Keratinocyte (primary cell): ENCODE measurements around the gene STS. TPM values are rescaled to one million over a fixed set of nuclear protein-coding genes. Genes with fewer than 3 reads are reported as not detected.
A peak's percentile ranks its signal among the peaks of the same experiment; 100 is the strongest.

Experiments used
- DNase-seq: peaks from one replicate; pipeline ENCODE4 v3.0.0-alpha.2; 2011; ENCODE audit warnings: low read depth, missing footprints, low spot score
- FAIRE-seq: peaks from 2 replicates; lab custom pipeline; 2011; peaks lifted over from hg19 to GRCh38; lab: Jason Lieb, UNC
- H2AFZ ChIP-seq: 2 replicates; pipeline ENCODE4 v1.6.0; 2012; ENCODE audit warnings: low read length, control low read depth, inconsistent platforms; ENCODE audit not compliant: control insufficient read depth
- H3K27ac ChIP-seq: 2 replicates; pipeline ENCODE4 v1.5.1; 2011; ENCODE audit warnings: low read length; ENCODE audit not compliant: control insufficient read depth, insufficient read depth
- H3K27me3 ChIP-seq: 3 replicates; pipeline ENCODE4 v1.6.0; 2011; ENCODE audit warnings: low read length; ENCODE audit not compliant: control insufficient read depth, insufficient read depth; ENCODE audit errors: extremely low read depth
- H3K36me3 ChIP-seq, 2 experiments: 2 replicates in 1 of 2; 3 replicates in 1 of 2; pipeline ENCODE4 v1.5.1; 2011; ENCODE audit warnings: low read length in 2 of 2, mild to moderate bottlenecking in 1 of 2; ENCODE audit not compliant: control insufficient read depth in 2 of 2, insufficient read depth in 2 of 2; ENCODE audit errors: extremely low read depth in 1 of 2
- H3K4me1 ChIP-seq: 3 replicates; pipeline ENCODE4 v1.5.1; 2011; ENCODE audit warnings: low read length; ENCODE audit not compliant: control insufficient read depth, insufficient read depth; ENCODE audit errors: extremely low read depth
- H3K4me2 ChIP-seq: 3 replicates; pipeline ENCODE4 v1.6.0; 2011; ENCODE audit warnings: low read depth, low read length; ENCODE audit not compliant: control insufficient read depth, insufficient read depth; ENCODE audit errors: extremely low read depth
- H3K4me3 ChIP-seq, 3 experiments: fragments of 200-600 bp in 1 of 3; sonication (generic) in 1 of 3; 2 replicates in 2 of 3; 3 replicates in 1 of 3; pipeline ENCODE4 v1.5.1; 2011 to 2016; ENCODE audit warnings: low read length in 3 of 3, mild to moderate bottlenecking in 3 of 3, control low read depth in 2 of 3, inconsistent platforms in 1 of 3, low read depth in 1 of 3, mixed read lengths in 1 of 3, mixed run types in 1 of 3, moderate library complexity in 1 of 3; ENCODE audit not compliant: control insufficient read depth in 2 of 3, insufficient read depth in 2 of 3; ENCODE audit errors: extremely low read depth in 1 of 3
- H3K79me2 ChIP-seq: 2 replicates; pipeline ENCODE4 v1.6.0; 2012; ENCODE audit warnings: low read length; ENCODE audit not compliant: control insufficient read depth, insufficient read depth
- H3K9ac ChIP-seq: 3 replicates; pipeline ENCODE4 v1.6.0; 2011; ENCODE audit warnings: low read length; ENCODE audit not compliant: control insufficient read depth, insufficient read depth; ENCODE audit errors: extremely low read depth
- H3K9me1 ChIP-seq: 3 replicates; pipeline ENCODE4 v1.6.0; 2011; ENCODE audit warnings: low read length; ENCODE audit not compliant: control insufficient read depth, insufficient read depth; ENCODE audit errors: extremely low read depth
- H3K9me3 ChIP-seq: 2 replicates; pipeline ENCODE4 v1.5.1; 2012; ENCODE audit warnings: low read depth, low read length; ENCODE audit not compliant: control insufficient read depth
- H4K20me1 ChIP-seq: 3 replicates; pipeline ENCODE4 v1.6.0; 2011; ENCODE audit warnings: low read length; ENCODE audit not compliant: control insufficient read depth, insufficient read depth; ENCODE audit errors: extremely low read depth
- CTCF ChIP-seq, 3 experiments: IDR thresholded peaks in 1 of 3; conservative IDR thresholded peaks in 1 of 3; optimal IDR thresholded peaks in 1 of 3; 2 replicates in 2 of 3; 3 replicates in 1 of 3; pipeline versions ENCODE3 to v1.5.1; 2011; ENCODE audit warnings: low read length in 3 of 3, mild to moderate bottlenecking in 3 of 3, moderate library complexity in 2 of 3, control low read depth in 1 of 3, inconsistent platforms in 1 of 3; ENCODE audit not compliant: insufficient read depth in 2 of 3; ENCODE audit errors: extremely low read depth in 1 of 3
- EZH2 ChIP-seq: IDR thresholded peaks from one replicate; pipeline ENCODE4 v1.6.1; 2012; ENCODE audit warnings: inconsistent platforms, mild to moderate bottlenecking, low read length, moderate library complexity
- dilution Hi-C: fragments of 300-500 bp; cut with MboI; formaldehyde crosslinking; loops from one replicate; pipeline ENCODE4 v1.7.0; 2020; ENCODE audit warnings: low sequenced_read_pairs; ENCODE audit not compliant: extremely low pct_ligation_motif_present
- polyA plus RNA-seq, 5 experiments: library from polyadenylated mRNA; depleted of rRNA in 3 of 5; stranded (reverse) in 3 of 5; stranded (forward) in 1 of 5; unstranded in 1 of 5; fragments of >200 nt; gene quantifications; 1 replicate in 1 of 5; 2 replicates in 3 of 5; 3 replicates in 1 of 5; pipeline versions ENCODE4 v1.2.1 to v1.2.3, GENCODE V29; 2011 to 2012; ENCODE audit warnings: missing spikeins in 2 of 5, low read depth in 1 of 5, low replicate concordance in 1 of 5

Gene STS
- polyA plus RNA-seq, 1 donor (not counting 4 experiments of a cell fraction or from before 2014, with no cell fraction given) = 2.9 TPM

DNA sequence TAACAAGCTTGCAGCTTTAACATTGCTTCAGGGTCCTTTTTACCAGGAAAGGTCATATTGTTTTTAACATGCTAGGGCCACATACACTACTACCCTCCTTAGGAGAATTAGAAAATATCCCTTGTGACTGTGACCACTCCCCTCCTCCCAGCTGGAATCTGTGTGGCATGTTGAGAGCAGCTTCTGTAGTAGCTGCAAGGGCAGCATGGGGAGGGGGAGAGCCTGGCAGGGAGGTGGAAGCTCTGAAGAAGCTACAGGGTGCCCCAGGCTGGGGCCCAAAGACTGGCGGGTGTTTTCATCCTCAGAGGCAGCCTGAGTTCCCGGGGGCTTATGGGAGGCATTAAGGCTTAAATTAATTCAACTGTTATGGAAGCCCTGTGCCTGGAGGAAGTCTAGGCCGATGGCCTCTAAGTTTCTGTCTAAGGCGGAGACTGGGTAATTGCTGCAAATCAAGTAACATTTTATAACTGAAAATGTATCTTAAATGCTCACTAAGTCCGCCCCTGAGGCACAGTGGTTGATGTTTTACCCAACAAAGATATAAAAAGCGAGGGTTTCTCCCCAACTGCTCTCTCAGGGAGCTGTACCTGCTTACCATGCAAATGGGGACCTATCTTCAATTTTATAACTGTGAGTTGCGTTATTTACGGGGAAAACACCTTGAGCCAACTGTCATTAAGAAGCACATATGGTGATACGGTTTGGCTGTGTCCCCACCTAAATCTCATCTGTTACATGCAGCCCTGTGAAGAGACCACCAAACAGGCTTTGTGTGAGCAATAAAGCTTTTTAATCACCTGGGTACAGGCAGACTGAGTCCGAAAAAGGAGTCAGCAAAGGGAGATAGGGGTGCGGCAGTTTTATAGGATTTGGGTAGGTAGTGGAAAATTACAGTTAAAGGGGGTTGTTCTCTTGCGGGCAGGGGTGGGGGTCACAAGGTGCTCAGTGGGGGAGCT lies 37.4 kb upstream of the STS start:
- no peak for FAIRE-seq
- H3K4me2 ChIP-seq = no peak overlapping the region

GRCh38 chrX:7110821-7111276 lies 36.7 kb upstream of the STS start:
- no peak overlapping the region for H3K4me3 ChIP-seq
- no peak overlapping the region for H3K27ac ChIP-seq
- H3K9me1 ChIP-seq = no peaks in the 10 kb centered on the region
- H4K20me1 ChIP-seq = peaks cover under 1% of the 10 kb centered on the region
- no peak for DNase-seq
- no peaks in the 10 kb centered on the region for H3K27me3 ChIP-seq
- peak overlapping the region; percentile 7 for H3K4me2 ChIP-seq
- no peak overlapping the region for H3K9ac ChIP-seq
- H3K36me3 ChIP-seq = peaks cover 0 to 7% of the 10 kb centered on the region in 2 experiments
- peaks cover 11% of the 10 kb centered on the region for H3K4me1 ChIP-seq
- FAIRE-seq = no peak
- H3K79me2 ChIP-seq = peaks cover 9% of the 10 kb centered on the region
- no peak overlapping the region for H2AFZ ChIP-seq
- dilution Hi-C loops = no loop called here
- TF ChIP-seq EZH2 (no peak), CTCF (optimal IDR thresholded peaks at IDR 0.05 in 1 of 3, IDR thresholded peaks at IDR 0.05 in 1 of 3, conservative IDR thresholded peaks at IDR 0.05 in 1 of 3; ENCODE audit: extremely low read depth in 1 of 3, insufficient read depth in 2 of 3, low read length in 3 of 3) (no peak)
- H3K9me3 ChIP-seq = no peaks in the 10 kb centered on the region

More for the DNA sequence above, 37.4 kb upstream of the STS start:
- Histone ChIP-seq H3K4me3 (no peak overlapping the region), H3K4me1 (peaks cover 11% of the 10 kb centered on the region), H4K20me1 (no peaks in the 10 kb centered on the region), H3K9ac (no peak overlapping the region), H3K27me3 (no peaks in the 10 kb centered on the region), H3K27ac (no peak overlapping the region), H3K9me3 (no peaks in the 10 kb centered on the region), H2AFZ (no peak overlapping the region), H3K79me2 (peaks cover 9% of the 10 kb centered on the region), H3K36me3 (peaks cover 3 to 7% of the 10 kb centered on the region in 2 experiments), H3K9me1 (no peaks in the 10 kb centered on the region)
- dilution Hi-C loops = no loop called here
- no peak for DNase-seq
- TF ChIP-seq EZH2 = no peak
- no peak for TF ChIP-seq CTCF (optimal IDR thresholded peaks at IDR 0.05 in 1 of 3, IDR thresholded peaks at IDR 0.05 in 1 of 3, conservative IDR thresholded peaks at IDR 0.05 in 1 of 3; ENCODE audit: extremely low read depth in 1 of 3, insufficient read depth in 2 of 3, low read length in 3 of 3)
